K562 (cell line): ENCODE measurements around the gene ESPL1. TPM values are rescaled to one million over a fixed set of nuclear protein-coding genes. Genes with fewer than 3 reads are reported as not detected.

ENCODE experiments used
- ATAC-seq: fragments of 200-7000 bp; cut with Tn5 transposase; 3 replicates; pipeline ENCODE4 v1.9.1; 2020; ENCODE audit warnings: moderate library complexity
- BruUV-seq: library from RNA; stranded (reverse); fragments of 400-500 nt; replicated peaks from 2 replicates; lab custom pipeline; 2021; lab: Mats Ljungman, UMichigan
- CTCF ChIA-PET: fragments of 300-600 bp; formaldehyde crosslinking; extraction: SDS; loops from one replicate; lab custom pipeline; 2021; ENCODE audit warnings: low intra/inter-chr PET ratio; lab: Yijun Ruan, JAX
- POLR2A ChIA-PET: fragments of 300-600, 350-650 bp; sonication (Branson Sonifier 250); formaldehyde crosslinking; extraction: SDS; loops from one replicate; lab custom pipeline; 2021; ENCODE audit warnings: antibody characterized with exemption, inconsistent platforms; lab: Yijun Ruan, JAX
- DNase-seq, 4 experiments: peaks; one replicate each; pipeline versions ENCODE4 v3.0.0 to v3.0.0-alpha.2; 2011 to 2018; ENCODE audit warnings: low spot score in 3 of 4, mixed read lengths in 3 of 4; ENCODE audit errors: extremely low read depth in 1 of 4
- FAIRE-seq: peaks from 2 replicates; lab custom pipeline; 2011; peaks lifted over from hg19 to GRCh38; lab: Jason Lieb, UNC
- H2AFZ ChIP-seq: 2 replicates; pipeline ENCODE4 v1.6.0; 2011; ENCODE audit warnings: low read depth, low read length, control low read depth, inconsistent platforms
- H3K27ac ChIP-seq: fragments of 200-600 bp; 3 replicates; pipeline ENCODE4 v1.8.0; 2011; ENCODE audit warnings: low read depth, mild to moderate bottlenecking, control low read depth, inconsistent platforms, low read length, moderate library complexity, mixed read lengths; ENCODE audit errors: extremely low read depth
- H3K27me3 ChIP-seq, 2 experiments: fragments of 300-600 bp in 1 of 2; 2 replicates in 1 of 2; 3 replicates in 1 of 2; pipeline versions ENCODE4 v1.6.0 to v1.8.0; 2011; ENCODE audit warnings: inconsistent platforms in 2 of 2, low read length in 2 of 2, mild to moderate bottlenecking in 1 of 2, mixed read lengths in 1 of 2, moderate library complexity in 1 of 2; ENCODE audit not compliant: control insufficient read depth in 2 of 2, insufficient read depth in 2 of 2
- H3K36me3 ChIP-seq: fragments of 300-600 bp; 3 replicates; pipeline ENCODE4 v1.8.0; 2011; ENCODE audit warnings: mild to moderate bottlenecking, low read length, inconsistent platforms; ENCODE audit not compliant: control insufficient read depth, insufficient read depth
- H3K4me1 ChIP-seq, 2 experiments: fragments of 200-600 bp in 1 of 2; replicated peaks in 1 of 2; 2 replicates in 1 of 2; 3 replicates in 1 of 2; pipeline versions ENCODE4 v1.5.1 to v1.8.0; 2011; ENCODE audit warnings: inconsistent platforms in 2 of 2, low read length in 2 of 2, mild to moderate bottlenecking in 1 of 2, mixed read lengths in 1 of 2, moderate library complexity in 1 of 2; ENCODE audit not compliant: control insufficient read depth in 2 of 2, insufficient read depth in 2 of 2
- H3K4me2 ChIP-seq: 2 replicates; pipeline ENCODE4 v1.6.1; 2011; ENCODE audit warnings: low read length, control low read depth, inconsistent platforms, mixed read lengths; ENCODE audit not compliant: insufficient read depth
- H3K4me3 ChIP-seq: fragments of 200-600 bp; sonication (generic), shearing (Covaris generic); 2 replicates; pipeline ENCODE4 v1.5.1; 2016; ENCODE audit warnings: control low read depth, inconsistent platforms
- H3K79me2 ChIP-seq: fragments of 200-600 bp; 3 replicates; pipeline ENCODE4 v1.8.0; 2011; ENCODE audit warnings: low read length, inconsistent platforms; ENCODE audit not compliant: control insufficient read depth, insufficient read depth
- H3K9ac ChIP-seq, 2 experiments: 2 replicates each; pipeline versions ENCODE4 v1.6.0 to v1.6.1; 2011; ENCODE audit warnings: low read depth in 2 of 2, low read length in 2 of 2, control low read depth in 1 of 2, inconsistent platforms in 1 of 2, mild to moderate bottlenecking in 1 of 2, mixed read lengths in 1 of 2; ENCODE audit not compliant: insufficient read depth in 1 of 2
- H3K9me1 ChIP-seq: one replicate; pipeline ENCODE4 v1.6.0; 2011; ENCODE audit warnings: inconsistent platforms, mild to moderate bottlenecking, low read length, moderate library complexity; ENCODE audit not compliant: control insufficient read depth, insufficient read depth
- H3K9me3 ChIP-seq: replicated peaks from 2 replicates; pipeline ENCODE4 v1.5.1; 2011; ENCODE audit warnings: low read depth, low read length, inconsistent platforms; ENCODE audit not compliant: control insufficient read depth, insufficient read depth
- H4K20me1 ChIP-seq: replicated peaks from 2 replicates; pipeline ENCODE4 v1.6.1; 2011; ENCODE audit warnings: low read length, inconsistent platforms, mixed read lengths; ENCODE audit not compliant: control insufficient read depth, insufficient read depth
- BRCA1 ChIP-seq, 2 experiments: fragments of 450-650 bp in 1 of 2; sonication (generic) in 1 of 2; formaldehyde crosslinking in 1 of 2; IDR thresholded peaks; 2 replicates each; pipeline versions ENCODE4 v1.5.0 to v1.6.1; 2017 to 2020; ENCODE audit warnings: mild to moderate bottlenecking in 1 of 2, missing genetic modification reagents in 1 of 2
- E2F3 ChIP-seq: fragments of 250-450 bp; sonication (Bioruptor Pico); IDR thresholded peaks from 2 replicates; pipeline ENCODE4 v1.4.0; 2020; ENCODE audit warnings: mild to moderate bottlenecking
- EGR1 ChIP-seq: fragments of 450-650 bp; conservative IDR thresholded peaks from 2 replicates; pipeline ENCODE4 v1.6.1; 2017; ENCODE audit warnings: mild to moderate bottlenecking
- HCFC1 ChIP-seq: IDR thresholded peaks from 2 replicates; pipeline ENCODE4 v1.6.1; 2012; ENCODE audit warnings: low read depth, low read length, improper control_type of control experiment
- MCM7 ChIP-seq, 2 experiments: fragments of 450-650 bp; IDR thresholded peaks; 2 replicates each; pipeline ENCODE4 v1.6.1; 2016 to 2018
- STAG1 ChIP-seq: sonication (generic); formaldehyde crosslinking; IDR thresholded peaks from 2 replicates; pipeline ENCODE4 v1.5.0; 2020; ENCODE audit warnings: missing genetic modification reagents, borderline replicate concordance
- ZNF717 ChIP-seq: fragments of 250-450 bp; sonication (Bioruptor Pico); IDR thresholded peaks from 2 replicates; pipeline ENCODE4 v1.5.0; 2021
- WGBS: fragments of 100-300 bp; shearing (Covaris generic); methylation state at CpG from one replicate; pipeline ENCODE4 v1.1.6; 2016; ENCODE audit warnings: low coverage, mixed read lengths; ENCODE audit not compliant: insufficient coverage; ENCODE audit errors: missing lambda C conversion rate; 5-methylcytosine and 5-hydroxymethylcytosine counted together
- in situ Hi-C: fragments of 300-500 bp; cut with MboI; formaldehyde crosslinking; loops from 4 replicates; pipeline ENCODE4 v1.15.0; 2018; ENCODE audit warnings: inconsistent platforms, mixed read lengths
- intact Hi-C: fragments of 100-400 bp; cut with micrococcal nuclease; formaldehyde crosslinking; loops from 2 replicates; pipeline ENCODE4 v1.14.2; 2022
- polyA plus RNA-seq, 8 experiments: library from polyadenylated mRNA; depleted of rRNA in 4 of 8; stranded (reverse) in 5 of 8; unstranded in 3 of 8; fragments of >200 nt; fragmentation: Nextera tagmentation in 2 of 8; fragmentation: Illumina TruSeq in 1 of 8; extraction: Ambion mirVana in 2 of 8; extraction: Trizol in 1 of 8; gene quantifications; 2 replicates each; pipeline versions ENCODE4 v1.2.1 to v1.2.3, GENCODE V29; 2011 to 2014; ENCODE audit warnings: inconsistent platforms in 1 of 8, missing spikeins in 1 of 8
- total RNA-seq, 7 experiments: library from RNA; depleted of rRNA in 6 of 7; stranded (reverse); fragments of >200 nt in 6 of 7; fragmentation: Illumina TruSeq in 2 of 7; extraction: Trizol in 2 of 7; gene quantifications; 2 replicates each; pipeline versions ENCODE4 v1.2.1 to v1.2.3, GENCODE V29; 2011 to 2021; ENCODE audit warnings: low replicate concordance in 1 of 7
- TF ChIP-seq, protein P1 (sequence below): fragments of 250-450 bp; sonication (Bioruptor Pico); IDR thresholded peaks from 2 replicates; pipeline ENCODE4 v1.4.0; 2020
- TF ChIP-seq, protein P2 (sequence below): fragments of 250-450 bp; sonication (Bioruptor Pico); IDR thresholded peaks from 2 replicates; pipeline ENCODE4 v1.4.0; 2020; ENCODE audit warnings: mild to moderate bottlenecking

The ESPL1 gene
- total and polyA plus RNA-seq, 9 of the 15 experiments (the other 6 are each of a cell fraction or from before 2014, with no cell fraction given) = 1.2 to 55.0 (median 18.7) TPM

DNA sequence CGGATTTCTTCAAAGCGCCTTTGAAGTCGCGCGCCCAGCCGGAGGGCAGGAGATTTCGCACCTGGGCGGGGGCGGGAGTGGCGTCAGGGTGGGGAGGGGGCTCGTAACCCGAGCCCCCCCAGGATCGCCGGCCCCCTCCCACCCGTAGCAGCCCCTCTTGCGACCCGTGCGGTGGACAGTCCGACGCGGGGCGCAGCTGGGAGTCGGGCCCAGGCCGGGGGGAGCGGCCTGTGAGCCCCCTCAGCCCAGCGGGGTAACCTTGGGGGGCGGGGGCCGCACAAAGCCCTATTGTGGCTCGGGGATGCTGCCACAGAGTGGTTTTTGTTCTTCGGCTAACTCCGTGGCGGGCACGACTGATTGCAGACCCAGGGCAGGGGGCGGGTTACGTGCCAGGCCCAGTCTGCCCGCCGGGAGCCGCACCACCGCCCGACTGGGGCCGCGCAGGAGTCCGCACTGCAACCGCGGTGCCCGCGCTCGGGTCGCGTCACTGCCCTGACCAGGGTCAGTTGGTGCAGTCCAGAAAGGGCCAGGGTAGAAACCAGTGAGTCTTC is 57.5 kb downstream of the ESPL1 start:
- no peak for DNase-seq
- Histone ChIP-seq H3K4me3 (peak overlapping the region; percentile 51), H3K79me2 (peaks cover 5% of the 10 kb centered on the region; the same call in 2 of the 3 replicates), H2AFZ (peak overlapping the region; percentile 98), H3K36me3 (no peaks in the 10 kb centered on the region), H3K9ac (peak overlapping the region; percentile 79 to 95), H3K9me1 (no peaks in the 10 kb centered on the region), H3K27me3 (no peaks in the 10 kb centered on the region), H4K20me1 (no peaks in the 10 kb centered on the region), H3K4me1 (peaks cover 26 to 55% of the 10 kb centered on the region in 2 experiments), H3K9me3 (no peaks in the 10 kb centered on the region), H3K27ac (peak overlapping the region; percentile 85), H3K4me2 (peak overlapping the region; percentile 97; the same call in 1 of the 2 replicates)
- WGBS = 86% methylated on average over 15 of the region's 50 CpGs
- FAIRE-seq = no peak
- intact Hi-C loops (loop anchor here (1.0 to 10.0 kb wide), 2 partner anchors 99 to 176 kb away; partner anchors contain the start of genes AMHR2 and TARBP2), in situ Hi-C loops (loop anchor here (10.0 kb wide), 1 partner anchor 179 kb away; the partner anchor contains the start of genes NPFF and TARBP2)
- ChIA-PET POLR2A (interaction anchor here (0.6 to 3.1 kb wide), 8 partner anchors 9 to 176 kb away, joined by 3 to 15 read pairs (median 5); partner anchors contain the start of gene TARBP2), CTCF (interaction anchor here (0.6 to 2.6 kb wide), 4 partner anchors 16 to 183 kb away, joined by 3 to 20 read pairs (median 4); no protein-coding TSS in a partner anchor)
- no peak for ATAC-seq
- TF ChIP-seq BRCA1 (IDR thresholded peaks at IDR 0.05) (no peak), BRCA1 (CRISPR knock-in tag; IDR thresholded peaks at IDR 0.05) (0 out of 2 replicates have a peak, but pooled peaks have one; percentile 24), STAG1 (0 out of 2 replicates have a peak, but pooled peaks have one; percentile 22), HCFC1 (no peak), MCM7 (IDR thresholded peaks at IDR 0.05) (no peak), E2F3 (CRISPR knock-in tag) (no peak), ZNF717 (CRISPR knock-in tag) (no peak), EGR1 (0 out of 2 replicates have a peak, but pooled peaks have one; percentile 6)
- TF ChIP-seq, protein P1, sequence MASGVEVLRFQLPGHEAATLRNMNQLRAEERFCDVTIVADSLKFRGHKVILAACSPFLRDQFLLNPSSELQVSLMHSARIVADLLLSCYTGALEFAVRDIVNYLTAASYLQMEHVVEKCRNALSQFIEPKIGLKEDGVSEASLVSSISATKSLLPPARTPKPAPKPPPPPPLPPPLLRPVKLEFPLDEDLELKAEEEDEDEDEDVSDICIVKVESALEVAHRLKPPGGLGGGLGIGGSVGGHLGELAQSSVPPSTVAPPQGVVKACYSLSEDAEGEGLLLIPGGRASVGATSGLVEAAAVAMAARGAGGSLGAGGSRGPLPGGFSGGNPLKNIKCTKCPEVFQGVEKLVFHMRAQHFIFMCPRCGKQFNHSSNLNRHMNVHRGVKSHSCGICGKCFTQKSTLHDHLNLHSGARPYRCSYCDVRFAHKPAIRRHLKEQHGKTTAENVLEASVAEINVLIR = no peak
- TF ChIP-seq, protein P2, sequence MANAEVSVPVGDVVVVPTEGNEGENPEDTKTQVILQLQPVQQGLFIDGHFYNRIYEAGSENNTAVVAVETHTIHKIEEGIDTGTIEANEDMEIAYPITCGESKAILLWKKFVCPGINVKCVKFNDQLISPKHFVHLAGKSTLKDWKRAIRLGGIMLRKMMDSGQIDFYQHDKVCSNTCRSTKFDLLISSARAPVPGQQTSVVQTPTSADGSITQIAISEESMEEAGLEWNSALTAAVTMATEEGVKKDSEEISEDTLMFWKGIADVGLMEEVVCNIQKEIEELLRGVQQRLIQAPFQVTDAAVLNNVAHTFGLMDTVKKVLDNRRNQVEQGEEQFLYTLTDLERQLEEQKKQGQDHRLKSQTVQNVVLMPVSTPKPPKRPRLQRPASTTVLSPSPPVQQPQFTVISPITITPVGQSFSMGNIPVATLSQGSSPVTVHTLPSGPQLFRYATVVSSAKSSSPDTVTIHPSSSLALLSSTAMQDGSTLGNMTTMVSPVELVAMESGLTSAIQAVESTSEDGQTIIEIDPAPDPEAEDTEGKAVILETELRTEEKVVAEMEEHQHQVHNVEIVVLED (CRISPR knock-in tag) = no peak
- BruUV-seq = no TSS peak
